PC-9 (cell line): ENCODE data around the gene YPEL3. TPM values are rescaled to one million over a fixed set of nuclear protein-coding genes. Genes with fewer than 3 reads are reported as not detected.

Experiments
- BruUV-seq: library from RNA; stranded (reverse); fragments of 400-500 nt; replicated peaks from 2 replicates; lab custom pipeline; 2021; lab: Mats Ljungman, UMichigan
- CTCF ChIA-PET: fragments of 300-600 bp; sonication (Branson Sonifier 250); formaldehyde crosslinking; loops from one replicate; lab custom pipeline; 2022; ENCODE audit warnings: antibody characterized with exemption; lab: Charles Lee
- POLR2A ChIA-PET: fragments of 300-600 bp; sonication (Branson Sonifier 250); formaldehyde crosslinking; loops from one replicate; lab custom pipeline; 2022; ENCODE audit warnings: antibody characterized with exemption; ENCODE audit not compliant: unreplicated experiment; lab: Charles Lee
- DNase-seq, 2 experiments: peaks; one replicate each; pipeline versions ENCODE4 v3.0.0 to v3.0.0-alpha.2; 2015 to 2022; ENCODE audit warnings: mixed read lengths in 1 of 2
- H2AFZ ChIP-seq: fragments of 200-600 bp; sonication (generic); 2 replicates; pipeline ENCODE4 v1.8.1; 2017; ENCODE audit warnings: antibody characterized with exemption
- H3F3A ChIP-seq: fragments of 200-600 bp; sonication (generic); 2 replicates; pipeline ENCODE4 v1.8.1; 2017; ENCODE audit warnings: antibody characterized with exemption, mild to moderate bottlenecking, low read depth; ENCODE audit not compliant: insufficient read depth
- H3K27ac ChIP-seq: fragments of 200-600 bp; sonication (generic); 2 replicates; pipeline ENCODE4 v1.6.1; 2016; ENCODE audit warnings: mixed run types
- H3K27me3 ChIP-seq: fragments of 200-600 bp; sonication (generic); 2 replicates; pipeline ENCODE4 v1.6.1; 2016; ENCODE audit warnings: low read depth, mixed run types; ENCODE audit not compliant: insufficient read depth
- H3K36me3 ChIP-seq: fragments of 200-600 bp; sonication (generic); 2 replicates; pipeline ENCODE4 v1.6.1; 2016; ENCODE audit warnings: low read depth, mixed run types
- H3K4me1 ChIP-seq: fragments of 200-600 bp; sonication (generic); replicated peaks from 2 replicates; pipeline ENCODE4 v1.6.1; 2016; ENCODE audit warnings: mixed run types; ENCODE audit not compliant: insufficient read depth
- H3K4me2 ChIP-seq: fragments of 200-600 bp; sonication (generic); 2 replicates; pipeline ENCODE4 v1.6.1; 2017; ENCODE audit warnings: mixed run types
- H3K4me3 ChIP-seq: fragments of 200-600 bp; sonication (generic); 2 replicates; pipeline ENCODE4 v1.6.1; 2016; ENCODE audit warnings: mixed run types
- H3K79me2 ChIP-seq: fragments of 200-600 bp; sonication (generic); 2 replicates; pipeline ENCODE4 v1.6.1; 2017; ENCODE audit warnings: low read depth, mixed run types
- H3K9me2 ChIP-seq: fragments of 200-600 bp; sonication (generic); 2 replicates; pipeline ENCODE4 v1.8.1; 2017; ENCODE audit warnings: mild to moderate bottlenecking; ENCODE audit not compliant: insufficient read depth
- H3K9me3 ChIP-seq: fragments of 200-600 bp; sonication (generic); 2 replicates; pipeline ENCODE4 v1.8.1; 2016; ENCODE audit warnings: low read depth; ENCODE audit not compliant: insufficient read depth
- H4K20me1 ChIP-seq: fragments of 200-600 bp; sonication (generic); 2 replicates; pipeline ENCODE4 v1.8.1; 2017; ENCODE audit not compliant: insufficient read depth
- CTCF ChIP-seq: fragments of 200-600 bp; sonication (generic); conservative IDR thresholded peaks from 2 replicates; pipeline ENCODE4 v1.6.1; 2017; ENCODE audit warnings: mixed run types, antibody characterized with exemption, mild to moderate bottlenecking, moderate library complexity
- EZH2 ChIP-seq: fragments of 200-600 bp; sonication (generic); IDR thresholded peaks from 2 replicates; pipeline ENCODE4 v1.8.0; 2017; ENCODE audit warnings: antibody characterized with exemption, low read depth
- intact Hi-C: fragments of 100-400 bp; cut with micrococcal nuclease; formaldehyde crosslinking; loops from one replicate; pipeline ENCODE4 v1.10.0; 2022; ENCODE audit not compliant: unreplicated experiment
- total RNA-seq: library from RNA; stranded (reverse); gene quantifications from 2 replicates; pipeline ENCODE4 v1.2.3, GENCODE V29; 2021

The YPEL3 gene
- total RNA-seq, 1 experiment from 2014 or later, result 129 TPM

GRCh38 chr16:30112197-30113030, 16.4 kb upstream of the YPEL3 start:
- Histone ChIP-seq H3K27me3 (no peaks in the 10 kb centered on the region), H3K79me2 (no peaks in the 10 kb centered on the region), H3K27ac (no peak overlapping the region), H3K9me2 (no peaks in the 10 kb centered on the region), H2AFZ (no peak overlapping the region), H3K36me3 (no peaks in the 10 kb centered on the region), H3F3A (peaks cover 49% of the 10 kb centered on the region), H4K20me1 (peaks cover 3% of the 10 kb centered on the region; the same call in 1 of the 2 replicates), H3K9me3 (no peaks in the 10 kb centered on the region), H3K4me3 (no peak overlapping the region), H3K4me1 (peaks cover 55% of the 10 kb centered on the region), H3K4me2 (peak overlapping the region; percentile 72)
- BruUV-seq, result TSS peak; percentile 1
- POLR2A ChIA-PET, result interaction anchor here (0.5 kb wide), 1 partner anchor 20 kb away, joined by 9 read pairs; no protein-coding TSS in a partner anchor
- intact Hi-C loops, result loop anchor here (5.0 kb wide), 1 partner anchor 545 kb away; the partner anchor contains the start of gene FBRS
- TF ChIP-seq CTCF (peak; percentile 67), EZH2 (no peak)
- DNase-seq, result peak; percentile 49 to 71
- CTCF ChIA-PET, result interaction anchor here (0.6 to 2.1 kb wide), 8 partner anchors 9 to 297 kb away, joined by 3 to 19 read pairs (median 7); partner anchors contain the start of gene CORO1A

- H2AFZ ChIP-seq, result no peak overlapping the region
- TF ChIP-seq CTCF, result no peak
- no peak for TF ChIP-seq EZH2
- no peaks in the 10 kb centered on the region for H3K27me3 ChIP-seq
- H3K4me2 ChIP-seq, result no peak overlapping the region
- H4K20me1 ChIP-seq, result no peaks in the 10 kb centered on the region
- H3K79me2 ChIP-seq, result no peaks in the 10 kb centered on the region
- no peaks in the 10 kb centered on the region for H3K36me3 ChIP-seq
- H3K27ac ChIP-seq, result no peak overlapping the region
- no peak overlapping the region for H3K4me3 ChIP-seq
- H3K9me2 ChIP-seq, result no peaks in the 10 kb centered on the region
- CTCF ChIA-PET, result no interaction called here
- BruUV-seq, result no TSS peak
- peaks cover 39% of the 10 kb centered on the region for H3F3A ChIP-seq
- no peaks in the 10 kb centered on the region for H3K9me3 ChIP-seq
- peak in 1 of 2 experiments; percentile 61 for DNase-seq
- intact Hi-C loops, result loop anchor here (5.0 kb wide), 1 partner anchor 547 kb away; the partner anchor contains the start of gene FBRS
- peaks cover 44% of the 10 kb centered on the region for H3K4me1 ChIP-seq
- POLR2A ChIA-PET, result interaction anchor here (0.6 to 0.7 kb wide), 3 partner anchors 37 to 303 kb away, joined by 3 to 7 read pairs (median 3); no protein-coding TSS in a partner anchor
Measured at GRCh38 chr16:30110661-30111060, 14.6 kb upstream of the YPEL3 start.

- no peaks in the 10 kb centered on the region for H3K27me3 ChIP-seq
- POLR2A ChIA-PET, result no interaction called here
- no TSS peak for BruUV-seq
- TF ChIP-seq CTCF (no peak), EZH2 (no peak)
- H2AFZ ChIP-seq, result no peak overlapping the region
- no peaks in the 10 kb centered on the region for H3K9me3 ChIP-seq
- H3K27ac ChIP-seq, result no peak overlapping the region
- H3K4me1 ChIP-seq, result peaks cover 41% of the 10 kb centered on the region
- H4K20me1 ChIP-seq, result no peaks in the 10 kb centered on the region
- H3F3A ChIP-seq, result peaks cover 35% of the 10 kb centered on the region
- H3K4me3 ChIP-seq, result no peak overlapping the region
- H3K9me2 ChIP-seq, result no peaks in the 10 kb centered on the region
- CTCF ChIA-PET, result no interaction called here
- no peaks in the 10 kb centered on the region for H3K36me3 ChIP-seq
- H3K79me2 ChIP-seq, result no peaks in the 10 kb centered on the region
- no peak for DNase-seq
- intact Hi-C loops, result no loop called here
- no peak overlapping the region for H3K4me2 ChIP-seq
Measured at GRCh38 chr16:30108059-30108850, 12.2 kb upstream of the YPEL3 start.
